ENCODE results near the gene DPF3. TPM values are rescaled to one million over a fixed set of nuclear protein-coding genes. Genes with fewer than 3 reads are reported as not detected.
A peak's percentile ranks its signal among the peaks of the same experiment; 100 is the strongest.

The DPF3 gene
- total and polyA plus RNA-seq, 2 donors (not counting 1 experiment from before 2014, with no cell fraction given), result 3.4 to 10.2 TPM

GRCh38 chr14:72891666-72892102, 2.2 kb downstream of the DPF3 start:
- Histone ChIP-seq H3K36me3 (replicated peaks in 1 of 2; ENCODE audit: control extremely low read depth in 1 of 2, control insufficient read depth in 1 of 2, extremely low read depth in 1 of 2, insufficient read depth in 2 of 2, low read length in 1 of 2) (no peaks in the 10 kb centered on the region), H3K27ac (ENCODE audit: low read length in 2 of 2) (no peak overlapping the region), H3K4me3 (ENCODE audit: control extremely low read depth in 1 of 5, extremely low read depth in 1 of 5, insufficient read depth in 1 of 5, low read depth in 2 of 5, low read length in 4 of 5) (peak overlapping the region; percentile 32 to 94 (median 87)), H3K79me2 (ENCODE audit: control insufficient read depth, insufficient read depth, low read length) (peaks cover 57% of the 10 kb centered on the region), H3K9me3 (ENCODE audit: control extremely low read depth in 1 of 3, control insufficient read depth in 2 of 3, insufficient read depth in 1 of 3, low read length in 2 of 3) (peaks cover 0 to 4% (median 0%) of the 10 kb centered on the region in 3 donors), H3K4me2 (replicated peaks; ENCODE audit: low read depth, low read length, poor library complexity, severe bottlenecking) (peak overlapping the region; percentile 84), H3K9ac (ENCODE audit: low read length) (peak overlapping the region; percentile 69), H3K4me1 (ENCODE audit: control insufficient read depth in 2 of 2, insufficient read depth in 2 of 2, low read length in 2 of 2) (peaks cover 17 to 25% of the 10 kb centered on the region in 2 donors), H2AFZ (ENCODE audit: insufficient read depth, low read depth, low read length, poor library complexity, severe bottlenecking) (peak overlapping the region; percentile 82), H4K20me1 (ENCODE audit: control insufficient read depth, insufficient read depth, low read length, poor library complexity, severe bottlenecking) (peaks cover 14% of the 10 kb centered on the region), H3K27me3 (replicated peaks in 1 of 4; ENCODE audit: control extremely low read depth in 1 of 4, control insufficient read depth in 3 of 4, insufficient read depth in 4 of 4, low read length in 3 of 4) (peaks cover 0 to 10% (median 4%) of the 10 kb centered on the region in 4 experiments)
- DNase-seq (no peak), ATAC-seq (ENCODE audit: low read depth) (no peak)
- WGBS (ENCODE audit: insufficient coverage), result 9% methylated on average over 12 of the region's 14 CpGs
- TF ChIP-seq CTCF (IDR thresholded peaks at IDR 0.05) (no peak), EZH2 (IDR thresholded peaks at IDR 0.05; ENCODE audit: borderline replicate concordance, insufficient read depth, low read depth, low read length, poor library complexity, severe bottlenecking) (no peak)
- Mint-ChIP-seq H3K4me1 (peaks cover 39% of the 10 kb centered on the region), H3K27me3 (peaks cover 6% of the 10 kb centered on the region), H3K9me3 (ENCODE audit: insufficient read depth) (no peaks in the 10 kb centered on the region), H3K27ac (no peak overlapping the region), H3K4me3 (peak overlapping the region; percentile 92)
- intact Hi-C loops (cut with micrococcal nuclease), result loop anchor here (5.0 to 10.0 kb wide), 2 partner anchors 174 to 297 kb away; no protein-coding TSS in a partner anchor
- POLR2A ChIA-PET, result interaction anchor here (1.0 kb wide), 1 partner anchor 139 kb away, joined by 3 read pairs; no protein-coding TSS in a partner anchor
- CTCF ChIA-PET, result interaction anchor here (1.1 to 5.7 kb wide), 4 partner anchors 12 to 374 kb away, joined by 3 to 68 read pairs (median 8); no protein-coding TSS in a partner anchor

- intact Hi-C loops (cut with micrococcal nuclease), result no loop called here
- 94% methylated on average over 3 of the region's 5 CpGs for WGBS (ENCODE audit: insufficient coverage)
- H3K27me3 ChIP-seq (replicated peaks in 1 of 4; ENCODE audit: control extremely low read depth in 1 of 4, control insufficient read depth in 3 of 4, insufficient read depth in 4 of 4, low read length in 3 of 4), result peaks cover 0 to 3% (median 0%) of the 10 kb centered on the region in 4 experiments
- Mint-ChIP-seq H3K27ac (no peak overlapping the region), H3K4me1 (peaks cover 32% of the 10 kb centered on the region), H3K9me3 (ENCODE audit: insufficient read depth) (no peaks in the 10 kb centered on the region), H3K4me3 (no peak overlapping the region), H3K27me3 (no peaks in the 10 kb centered on the region)
- DNase-seq (no peak), ATAC-seq (ENCODE audit: low read depth) (no peak)
- H3K9ac ChIP-seq (ENCODE audit: low read length), result no peak overlapping the region
- H3K9me3 ChIP-seq (ENCODE audit: control extremely low read depth in 1 of 3, control insufficient read depth in 2 of 3, insufficient read depth in 1 of 3, low read length in 2 of 3), result peaks cover 0 to 5% (median 0%) of the 10 kb centered on the region in 3 donors
- H3K27ac ChIP-seq (ENCODE audit: low read length in 2 of 2), result no peak overlapping the region
- H3K79me2 ChIP-seq (ENCODE audit: control insufficient read depth, insufficient read depth, low read length), result peaks cover 67% of the 10 kb centered on the region
- TF ChIP-seq EZH2 (IDR thresholded peaks at IDR 0.05; ENCODE audit: borderline replicate concordance, insufficient read depth, low read depth, low read length, poor library complexity, severe bottlenecking) (no peak), CTCF (IDR thresholded peaks at IDR 0.05) (no peak)
- H3K4me3 ChIP-seq (ENCODE audit: control extremely low read depth in 1 of 5, extremely low read depth in 1 of 5, insufficient read depth in 1 of 5, low read depth in 2 of 5, low read length in 4 of 5), result no peak overlapping the region
- POLR2A ChIA-PET, result no interaction called here
- peaks cover 9 to 18% of the 10 kb centered on the region in 2 donors for H3K4me1 ChIP-seq (ENCODE audit: control insufficient read depth in 2 of 2, insufficient read depth in 2 of 2, low read length in 2 of 2)
- H3K36me3 ChIP-seq (replicated peaks in 1 of 2; ENCODE audit: control extremely low read depth in 1 of 2, control insufficient read depth in 1 of 2, extremely low read depth in 1 of 2, insufficient read depth in 2 of 2, low read length in 1 of 2), result no peaks in the 10 kb centered on the region
- H3K4me2 ChIP-seq (replicated peaks; ENCODE audit: low read depth, low read length, poor library complexity, severe bottlenecking), result no peak overlapping the region
- H4K20me1 ChIP-seq (ENCODE audit: control insufficient read depth, insufficient read depth, low read length, poor library complexity, severe bottlenecking), result peaks cover 14% of the 10 kb centered on the region
- CTCF ChIA-PET, result interaction anchor here (1.3 to 1.4 kb wide), 2 partner anchors 16 to 372 kb away, joined by 3 to 4 read pairs; no protein-coding TSS in a partner anchor
- no peak overlapping the region for H2AFZ ChIP-seq (ENCODE audit: insufficient read depth, low read depth, low read length, poor library complexity, severe bottlenecking)
Measured at GRCh38 chr14:72889366-72889765, 4.5 kb downstream of the DPF3 start.

All from B cell (primary cell).